Fibroblast of lung (primary cell): ENCODE data around the gene MLLT10. TPM values are rescaled to one million over a fixed set of nuclear protein-coding genes. Genes with fewer than 3 reads are reported as not detected.

Experiments used
- DNase-seq, 2 donors: peaks; one replicate each; pipeline versions ENCODE4 v3.0.0 to v3.0.0-alpha.2; 2010; ENCODE audit warnings: low read depth in 2 of 2
- H2AFZ ChIP-seq: 2 replicates; pipeline ENCODE4 v1.5.1; 2012; ENCODE audit warnings: low read length, control low read depth, inconsistent platforms
- H3K27ac ChIP-seq: 2 replicates; pipeline ENCODE4 v1.5.1; 2011; ENCODE audit warnings: low read length, control low read depth; ENCODE audit not compliant: insufficient read depth
- H3K27me3 ChIP-seq: 2 replicates; pipeline ENCODE4 v1.5.1; 2011; ENCODE audit warnings: mild to moderate bottlenecking, low read length; ENCODE audit not compliant: control insufficient read depth, insufficient read depth
- H3K36me3 ChIP-seq: 2 replicates; pipeline ENCODE4 v1.5.1; 2011; ENCODE audit warnings: low read length; ENCODE audit not compliant: control insufficient read depth, insufficient read depth
- H3K4me1 ChIP-seq: 2 replicates; pipeline ENCODE4 v1.5.1; 2011; ENCODE audit warnings: low read length; ENCODE audit not compliant: control insufficient read depth, insufficient read depth; ENCODE audit errors: extremely low read depth
- H3K4me2 ChIP-seq: 2 replicates; pipeline ENCODE4 v1.5.1; 2011; ENCODE audit warnings: low read length, control low read depth; ENCODE audit not compliant: insufficient read depth; ENCODE audit errors: extremely low read depth
- H3K4me3 ChIP-seq, 4 experiments: fragments of 200-600 bp in 1 of 4; sonication (generic) in 1 of 4; replicated peaks in 1 of 4; 2 replicates each; pipeline ENCODE4 v1.5.1; 2011 to 2016; ENCODE audit warnings: low read length in 4 of 4, low read depth in 3 of 4, mild to moderate bottlenecking in 3 of 4, control low read depth in 2 of 4, inconsistent platforms in 1 of 4, mixed read lengths in 1 of 4; ENCODE audit not compliant: insufficient read depth in 1 of 4; ENCODE audit errors: control extremely low read depth in 1 of 4
- H3K79me2 ChIP-seq: 2 replicates; pipeline ENCODE4 v1.5.1; 2012; ENCODE audit warnings: mild to moderate bottlenecking, low read length, inconsistent platforms; ENCODE audit not compliant: control insufficient read depth, insufficient read depth
- H3K9ac ChIP-seq: 2 replicates; pipeline ENCODE4 v1.5.1; 2011; ENCODE audit warnings: mild to moderate bottlenecking, low read length, control low read depth; ENCODE audit not compliant: insufficient read depth
- H3K9me3 ChIP-seq: 2 replicates; pipeline ENCODE4 v1.5.1; 2012; ENCODE audit warnings: low read depth, low read length; ENCODE audit not compliant: control insufficient read depth, insufficient read depth
- H4K20me1 ChIP-seq: 2 replicates; pipeline ENCODE4 v1.5.1; 2011; ENCODE audit warnings: low read length; ENCODE audit not compliant: control insufficient read depth, insufficient read depth; ENCODE audit errors: extremely low read depth
- EZH2 ChIP-seq: IDR thresholded peaks from 2 replicates; pipeline ENCODE4 v1.5.1; 2012; ENCODE audit warnings: low read length, control low read depth, mild to moderate bottlenecking; ENCODE audit errors: missing control alignments
- polyA plus RNA-seq, 2 donors: library from polyadenylated mRNA; depleted of rRNA in 1 of 2; stranded (reverse) in 1 of 2; unstranded in 1 of 2; fragments of >200 nt; gene quantifications; 2 replicates each; pipeline ENCODE4 v1.2.1, GENCODE V29; 2011 to 2012; ENCODE audit warnings: missing spikeins in 1 of 2
- total RNA-seq: library from RNA; depleted of rRNA; stranded (reverse); fragments of >200 nt; gene quantifications from 2 replicates; pipeline ENCODE4 v1.2.1, GENCODE V29; 2014
- TF ChIP-seq, protein P1 (sequence below), 2 donors: IDR thresholded peaks in 1 of 2; conservative IDR thresholded peaks in 1 of 2; 1 replicate in 1 of 2; 2 replicates in 1 of 2; pipeline ENCODE4 v1.5.1; 2011 to 2012; ENCODE audit warnings: low read length in 2 of 2, control low read depth in 1 of 2, inconsistent platforms in 1 of 2, low read depth in 1 of 2, mild to moderate bottlenecking in 1 of 2

The MLLT10 gene
- total and polyA plus RNA-seq, 2 donors (not counting 1 experiment from before 2014, with no cell fraction given) = 25.6 to 56.3 TPM

DNA sequence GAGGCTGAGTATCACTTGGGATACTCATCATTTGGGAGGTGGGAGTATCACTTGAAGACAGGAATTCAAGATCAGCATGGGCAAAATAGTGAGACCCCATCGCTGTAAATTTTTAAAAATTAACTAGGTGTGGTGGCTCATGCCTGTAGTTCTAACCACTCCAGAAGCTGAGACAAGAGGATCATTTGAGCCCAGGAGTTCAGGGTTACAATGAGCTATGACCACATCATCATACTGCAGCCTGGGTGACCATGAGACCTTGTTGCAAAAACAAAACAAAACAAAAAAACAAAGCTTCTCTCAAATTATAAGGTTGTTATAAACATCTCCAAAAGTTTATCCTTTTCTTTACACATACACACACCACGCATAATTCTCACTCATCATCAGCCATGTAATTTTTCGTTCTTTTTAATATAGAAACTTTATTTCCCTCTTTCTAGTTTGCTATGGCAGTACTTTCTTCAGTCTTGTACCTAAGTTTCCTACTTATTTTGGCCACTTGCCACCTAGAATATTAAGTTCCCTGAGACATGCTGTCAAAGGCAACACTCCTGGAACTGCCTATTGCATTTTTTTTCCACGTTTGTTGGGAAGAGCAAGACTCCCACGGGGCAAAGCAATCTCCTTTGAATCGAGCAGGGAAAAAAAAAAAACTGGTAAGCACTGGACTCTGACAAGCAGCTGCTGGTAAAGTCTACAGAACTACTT, 45.6 kb upstream of the MLLT10 start:
- no peak overlapping the region for H3K4me3 ChIP-seq
- no peaks in the 10 kb centered on the region for H3K36me3 ChIP-seq
- H3K79me2 ChIP-seq = no peaks in the 10 kb centered on the region
- H2AFZ ChIP-seq = no peak overlapping the region
- no peaks in the 10 kb centered on the region for H4K20me1 ChIP-seq
- peak; percentile 18 to 22 for DNase-seq
- no peak for TF ChIP-seq EZH2
- TF ChIP-seq, protein P1, sequence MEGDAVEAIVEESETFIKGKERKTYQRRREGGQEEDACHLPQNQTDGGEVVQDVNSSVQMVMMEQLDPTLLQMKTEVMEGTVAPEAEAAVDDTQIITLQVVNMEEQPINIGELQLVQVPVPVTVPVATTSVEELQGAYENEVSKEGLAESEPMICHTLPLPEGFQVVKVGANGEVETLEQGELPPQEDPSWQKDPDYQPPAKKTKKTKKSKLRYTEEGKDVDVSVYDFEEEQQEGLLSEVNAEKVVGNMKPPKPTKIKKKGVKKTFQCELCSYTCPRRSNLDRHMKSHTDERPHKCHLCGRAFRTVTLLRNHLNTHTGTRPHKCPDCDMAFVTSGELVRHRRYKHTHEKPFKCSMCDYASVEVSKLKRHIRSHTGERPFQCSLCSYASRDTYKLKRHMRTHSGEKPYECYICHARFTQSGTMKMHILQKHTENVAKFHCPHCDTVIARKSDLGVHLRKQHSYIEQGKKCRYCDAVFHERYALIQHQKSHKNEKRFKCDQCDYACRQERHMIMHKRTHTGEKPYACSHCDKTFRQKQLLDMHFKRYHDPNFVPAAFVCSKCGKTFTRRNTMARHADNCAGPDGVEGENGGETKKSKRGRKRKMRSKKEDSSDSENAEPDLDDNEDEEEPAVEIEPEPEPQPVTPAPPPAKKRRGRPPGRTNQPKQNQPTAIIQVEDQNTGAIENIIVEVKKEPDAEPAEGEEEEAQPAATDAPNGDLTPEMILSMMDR (conservative IDR thresholded peaks at IDR 0.05 in 1 of 2, IDR thresholded peaks at IDR 0.05 in 1 of 2; ENCODE audit: low read depth in 1 of 2, low read length in 2 of 2) = no peak
- no peaks in the 10 kb centered on the region for H3K4me1 ChIP-seq
- H3K27me3 ChIP-seq = no peaks in the 10 kb centered on the region
- no peak overlapping the region for H3K9ac ChIP-seq
- H3K9me3 ChIP-seq = no peaks in the 10 kb centered on the region
- no peak overlapping the region for H3K4me2 ChIP-seq
- no peak overlapping the region for H3K27ac ChIP-seq

DNA sequence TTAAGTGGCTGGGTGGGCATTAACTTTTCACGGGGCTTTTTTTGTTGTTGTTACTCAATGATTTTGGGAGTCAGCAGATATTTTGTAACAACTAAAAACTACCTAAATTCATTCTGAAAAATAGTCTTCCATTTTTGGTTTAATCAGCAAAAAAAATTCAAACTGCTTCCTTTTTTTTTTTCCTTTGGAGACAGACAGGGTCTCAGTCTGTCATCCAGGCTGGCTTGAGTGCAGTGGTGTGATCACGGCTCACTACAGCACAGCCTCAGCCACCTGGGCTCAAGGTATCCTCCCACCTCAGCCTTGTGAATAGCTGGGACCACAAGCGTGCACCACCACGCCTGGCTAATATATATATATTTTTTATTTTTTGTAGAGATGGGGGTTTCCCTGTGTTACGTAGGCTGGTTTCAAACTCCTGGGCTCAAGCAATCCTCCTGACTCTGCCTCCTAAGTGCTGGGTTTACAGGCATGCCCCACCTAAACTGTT, 45.0 kb upstream of the MLLT10 start:
- H3K27me3 ChIP-seq = no peaks in the 10 kb centered on the region
- no peaks in the 10 kb centered on the region for H3K36me3 ChIP-seq
- no peak overlapping the region for H3K4me3 ChIP-seq
- H3K9me3 ChIP-seq = no peaks in the 10 kb centered on the region
- H3K4me1 ChIP-seq = no peaks in the 10 kb centered on the region
- H3K9ac ChIP-seq = no peak overlapping the region
- no peak overlapping the region for H3K27ac ChIP-seq
- no peaks in the 10 kb centered on the region for H3K79me2 ChIP-seq
- H2AFZ ChIP-seq = no peak overlapping the region
- TF ChIP-seq, protein P1 (conservative IDR thresholded peaks at IDR 0.05 in 1 of 2, IDR thresholded peaks at IDR 0.05 in 1 of 2; ENCODE audit: low read depth in 1 of 2, low read length in 2 of 2) = no peak
- no peak for TF ChIP-seq EZH2
- H4K20me1 ChIP-seq = no peaks in the 10 kb centered on the region
- H3K4me2 ChIP-seq = no peak overlapping the region
- no peak for DNase-seq

DNA sequence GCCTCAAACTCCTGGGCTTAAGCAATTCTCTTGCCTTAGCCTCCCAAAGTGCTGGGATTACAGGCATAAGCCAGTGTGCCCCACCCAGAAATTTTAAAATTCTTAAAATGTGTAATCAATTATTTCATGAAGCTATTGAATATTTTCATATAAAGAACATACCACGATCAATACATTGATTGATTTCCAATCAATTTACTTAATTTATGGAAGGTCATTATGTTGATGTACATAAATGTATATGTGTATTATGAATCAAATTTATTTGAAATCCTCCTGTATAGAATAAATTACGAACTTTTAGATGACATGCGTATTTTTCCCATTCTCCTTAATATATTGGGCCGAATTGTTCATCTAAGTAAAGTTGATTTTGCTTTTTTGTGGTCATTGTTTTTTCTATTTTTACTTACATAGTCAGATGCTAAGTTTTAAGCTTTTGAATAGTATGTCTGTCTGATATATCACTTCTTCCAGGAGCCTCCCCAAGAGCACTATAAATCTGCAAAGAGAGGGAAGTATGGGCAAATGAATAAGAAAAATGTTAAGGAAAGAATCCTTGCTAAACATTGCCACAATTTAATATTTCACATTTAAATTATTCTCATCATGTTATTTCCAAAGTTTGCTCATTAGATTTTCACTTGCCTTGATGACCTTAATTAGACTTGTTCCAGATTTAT, 43.9 kb upstream of the MLLT10 start:
- Histone ChIP-seq H3K4me1 (peaks cover 2% of the 10 kb centered on the region), H2AFZ (no peak overlapping the region), H3K4me3 (no peak overlapping the region), H3K27me3 (no peaks in the 10 kb centered on the region), H3K9me3 (no peaks in the 10 kb centered on the region), H3K9ac (no peak overlapping the region), H3K4me2 (no peak overlapping the region), H4K20me1 (no peaks in the 10 kb centered on the region), H3K27ac (no peak overlapping the region), H3K79me2 (no peaks in the 10 kb centered on the region), H3K36me3 (no peaks in the 10 kb centered on the region)
- TF ChIP-seq EZH2 = no peak
- TF ChIP-seq, protein P1 (conservative IDR thresholded peaks at IDR 0.05 in 1 of 2, IDR thresholded peaks at IDR 0.05 in 1 of 2; ENCODE audit: low read depth in 1 of 2, low read length in 2 of 2) = no peak
- DNase-seq = no peak
